ENCODE data around the gene CYYR1. TPM values are rescaled to one million over a fixed set of nuclear protein-coding genes. Genes with fewer than 3 reads are reported as not detected.

CYYR1 gene
- total RNA-seq: 10.5 TPM

DNA sequence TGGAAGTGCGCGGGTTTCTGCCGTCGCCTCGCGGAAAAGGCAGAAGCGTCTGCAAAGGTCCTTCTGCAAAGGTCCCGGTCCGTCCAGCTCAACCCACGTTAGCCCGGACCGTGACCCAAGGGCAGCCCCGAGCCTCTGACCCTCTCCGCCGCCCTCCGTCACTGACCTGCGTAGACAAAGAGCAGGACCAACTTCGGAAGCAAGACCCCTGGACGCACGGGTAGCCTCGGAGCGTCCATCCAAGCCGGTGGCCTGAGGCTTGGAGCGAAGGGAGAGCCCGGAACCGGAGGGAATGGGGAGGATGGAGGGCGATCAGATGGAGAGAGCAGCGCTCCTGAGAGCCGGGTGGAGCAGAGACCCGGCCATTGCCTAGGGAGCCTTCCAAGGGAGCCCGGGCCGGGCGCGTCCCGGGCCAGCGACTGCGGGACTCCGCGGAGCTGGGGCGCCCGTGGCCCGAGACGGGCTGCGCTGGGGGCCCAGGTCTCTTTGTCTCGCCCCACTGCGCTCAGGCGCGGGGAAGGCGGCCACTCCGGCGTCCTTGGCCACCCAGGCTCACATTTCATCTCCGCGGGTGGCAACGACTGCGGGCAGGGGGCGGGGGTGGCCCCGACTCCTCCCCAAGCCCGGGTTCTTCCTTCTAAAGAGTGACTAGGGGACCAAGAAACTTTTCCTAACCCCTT, at the start of gene CYYR1:
Gene CYYR1 (minus strand): TSS at position 585 of the 680 bp plus-strand sequence. CDS start 346 bp downstream, at position 239.
- DNase-seq (ENCODE audit: low spot score): no peak

DNA sequence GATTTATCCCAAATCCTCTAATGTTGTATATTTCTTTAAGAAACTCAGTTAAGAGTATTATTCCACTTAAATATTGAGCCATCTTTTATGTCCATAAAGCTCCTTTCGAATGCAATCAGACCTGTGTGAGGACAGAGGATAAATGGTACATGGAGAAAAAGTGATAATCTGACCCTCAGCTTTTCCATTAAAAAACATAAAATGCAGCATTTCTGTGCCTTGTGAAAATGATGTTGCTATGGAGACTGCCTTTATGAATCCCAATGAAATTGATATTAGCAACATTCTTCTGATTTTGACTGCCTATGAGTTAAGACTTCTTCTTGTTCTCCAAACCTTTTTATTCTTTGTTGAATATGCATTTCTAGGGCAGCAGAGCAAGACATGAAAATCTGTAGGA, 44.1 kb upstream of the CYYR1 start:
- DNase-seq (ENCODE audit: low spot score): no peak

DNA sequence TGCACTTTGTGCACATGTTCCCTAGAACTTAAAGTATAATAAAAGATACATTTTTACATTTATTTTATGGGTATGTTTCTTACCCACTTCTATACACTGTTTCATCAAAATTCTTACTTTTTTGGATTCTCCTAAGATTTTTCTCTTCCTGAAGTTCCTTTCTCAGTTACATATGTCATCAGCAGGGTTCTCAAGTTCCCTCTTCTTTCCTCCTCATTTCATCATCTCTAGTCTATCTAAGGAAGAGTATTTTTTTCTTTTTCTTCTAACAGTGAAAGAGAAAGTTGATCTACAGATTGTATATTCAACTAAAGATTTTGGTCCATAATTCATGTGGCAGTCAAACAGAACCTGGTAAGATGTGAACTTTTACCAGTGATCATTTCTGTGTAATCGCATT, 41.2 kb upstream of the CYYR1 start:
- DNase-seq (ENCODE audit: low spot score): no peak

DNA sequence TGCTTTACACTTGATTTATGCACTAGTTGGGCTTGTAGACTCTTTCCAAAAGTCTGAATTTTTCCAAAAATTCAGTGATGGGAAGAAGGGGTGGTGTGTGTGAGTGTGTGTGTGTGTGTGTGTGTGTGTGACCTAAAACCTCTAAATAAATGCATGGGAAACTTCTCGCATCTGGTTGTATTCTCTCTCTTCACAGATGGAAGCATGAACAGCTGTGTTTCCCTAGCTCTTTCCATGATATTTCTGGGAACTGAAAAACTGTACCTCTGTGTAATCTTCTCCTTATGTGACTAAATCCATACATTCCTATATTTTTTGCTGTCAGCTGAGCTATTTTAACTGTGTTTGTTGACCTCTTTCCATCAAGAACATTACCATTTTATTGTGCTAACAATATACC, 26.2 kb upstream of the CYYR1 start:
- no peak for DNase-seq (ENCODE audit: low spot score)

DNA sequence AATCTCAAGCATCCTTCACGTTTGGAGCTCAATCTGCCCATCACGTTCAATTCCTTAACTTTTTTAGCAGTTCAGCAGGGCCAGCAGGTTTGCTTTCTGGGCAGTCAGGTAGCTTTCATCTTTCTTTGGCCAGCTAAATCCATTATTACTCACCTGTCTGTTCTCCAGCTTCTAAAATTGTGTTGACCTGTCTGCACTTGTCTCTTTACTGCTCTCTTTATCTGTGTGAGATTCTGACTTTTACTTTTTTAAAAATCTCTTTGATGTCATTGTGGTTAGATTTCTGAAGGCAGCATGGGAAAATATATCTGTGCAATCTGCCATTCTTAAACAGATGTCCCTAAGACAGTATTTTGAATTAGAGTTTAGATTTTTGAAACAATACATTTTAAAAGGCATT, 24.9 kb upstream of the CYYR1 start:
- no peak for DNase-seq (ENCODE audit: low spot score)

DNA sequence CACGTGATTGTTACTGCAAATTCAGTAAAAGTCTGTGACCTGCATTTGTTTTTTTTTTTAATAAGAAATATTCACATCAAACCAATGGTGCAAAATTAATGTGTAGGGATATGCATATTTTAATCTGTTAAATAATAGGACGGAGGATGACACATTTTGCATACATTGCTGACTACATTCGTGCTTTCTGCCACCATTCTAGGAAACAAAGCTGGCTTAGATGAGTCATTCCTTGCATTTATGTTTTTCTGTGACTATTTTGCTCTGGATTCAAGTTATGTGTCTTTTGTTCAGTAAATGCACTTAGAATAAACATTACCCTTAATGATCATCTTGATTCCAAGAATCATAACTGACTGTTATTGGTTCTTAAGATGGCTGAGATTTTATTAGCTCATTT, 23.9 kb upstream of the CYYR1 start:
- no peak for DNase-seq (ENCODE audit: low spot score)

DNA sequence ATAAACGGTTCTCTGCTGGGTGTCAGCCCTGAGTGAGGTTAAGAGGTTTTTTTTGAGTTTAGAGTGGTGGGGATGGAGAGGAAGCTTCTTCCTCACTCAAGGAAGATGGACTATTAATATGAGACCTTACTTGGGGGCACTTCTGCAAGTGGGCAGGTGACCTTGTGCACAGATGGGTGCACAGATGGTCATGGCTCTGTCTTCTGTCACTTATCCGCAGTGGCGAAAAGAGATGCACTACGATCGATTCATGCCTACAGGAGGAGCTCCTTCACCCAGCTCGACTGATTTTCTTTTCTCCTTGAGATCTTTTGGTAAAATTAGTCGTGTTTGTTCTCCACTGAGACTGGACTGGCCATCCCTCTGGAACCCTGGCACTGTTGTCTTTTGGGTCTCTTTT, 22.9 kb upstream of the CYYR1 start:
- no peak for DNase-seq (ENCODE audit: low spot score)

DNA sequence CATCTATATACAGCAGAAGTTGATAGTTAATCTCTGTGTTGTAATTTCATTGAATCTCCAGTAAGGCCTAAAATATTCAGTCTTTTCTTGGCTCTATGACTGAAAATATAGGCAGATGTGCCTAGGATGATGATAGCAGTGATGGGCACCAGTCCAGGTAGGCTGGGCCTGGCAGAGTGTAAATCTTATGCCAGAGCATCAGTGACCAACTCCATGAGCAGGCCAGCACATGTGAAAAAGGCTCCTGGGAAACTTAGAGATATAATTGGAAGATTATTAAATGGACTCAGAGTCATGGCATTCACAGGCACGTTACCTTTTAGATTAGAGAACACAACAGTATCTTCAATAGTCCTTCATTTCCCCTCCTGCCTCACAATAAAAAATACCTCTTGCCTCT, 20.7 kb upstream of the CYYR1 start:
- no peak for DNase-seq (ENCODE audit: low spot score)

DNA sequence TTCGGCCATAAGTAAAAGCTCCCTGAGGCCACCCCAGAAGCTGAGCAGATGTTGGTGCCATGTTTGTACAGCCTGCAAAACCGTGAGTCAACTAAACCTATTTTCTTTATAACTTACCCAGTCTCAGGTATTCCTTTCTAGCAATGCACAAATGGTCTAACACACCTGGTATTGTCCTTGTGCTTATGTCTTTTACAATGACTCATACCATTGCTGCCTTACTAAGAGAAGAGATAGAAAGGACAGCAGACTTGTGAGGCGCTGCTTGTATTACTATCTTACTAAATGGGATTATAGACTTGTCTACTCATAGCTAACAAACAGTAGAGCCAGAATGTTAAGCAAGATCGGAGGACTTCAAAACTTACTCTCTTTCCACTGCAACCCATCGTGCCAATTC, 18.5 kb upstream of the CYYR1 start:
- DNase-seq (ENCODE audit: low spot score): no peak

DNA sequence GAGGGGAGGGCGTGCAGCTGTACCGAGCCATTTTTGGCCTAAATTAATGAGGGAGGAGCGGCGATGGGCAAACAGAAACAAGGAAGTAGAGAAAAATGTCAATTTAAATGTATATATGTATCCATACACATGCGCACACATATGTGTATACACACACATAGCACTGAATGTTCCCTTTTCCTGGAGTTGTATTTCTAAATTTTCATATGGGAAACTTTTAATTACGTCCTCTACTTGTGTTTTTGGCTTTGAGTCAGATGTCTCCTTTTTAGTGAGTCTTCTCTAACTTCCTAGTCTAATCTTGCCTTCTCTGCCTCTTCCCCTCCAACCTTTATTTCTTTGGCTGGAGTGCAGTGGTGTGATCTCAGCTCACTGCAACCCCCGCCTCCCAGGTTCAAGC, 15.4 kb upstream of the CYYR1 start:
- DNase-seq (ENCODE audit: low spot score): no peak

DNA sequence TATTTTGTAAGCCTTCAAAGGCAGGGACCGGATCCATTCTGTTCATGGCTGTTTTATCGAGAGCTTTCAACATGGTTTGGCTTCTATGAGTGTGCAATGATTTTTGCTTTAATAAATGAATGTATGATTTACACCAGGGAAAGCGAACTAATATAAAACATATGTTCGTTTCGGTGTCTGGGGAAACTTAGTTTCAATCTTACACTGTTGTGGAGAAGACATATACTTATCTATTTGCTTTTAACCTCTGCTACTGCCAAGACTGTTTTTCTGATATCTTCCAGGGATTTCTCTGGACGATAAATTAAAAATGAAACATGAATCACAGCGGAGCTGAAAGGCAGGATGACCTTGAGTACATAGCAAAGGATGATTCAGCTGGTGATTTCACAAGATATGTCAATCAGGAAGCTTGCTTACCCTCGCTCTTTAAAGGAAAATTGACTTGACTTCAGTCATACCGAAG, 14.7 kb upstream of the CYYR1 start:
- no peak for DNase-seq (ENCODE audit: low spot score)

DNA sequence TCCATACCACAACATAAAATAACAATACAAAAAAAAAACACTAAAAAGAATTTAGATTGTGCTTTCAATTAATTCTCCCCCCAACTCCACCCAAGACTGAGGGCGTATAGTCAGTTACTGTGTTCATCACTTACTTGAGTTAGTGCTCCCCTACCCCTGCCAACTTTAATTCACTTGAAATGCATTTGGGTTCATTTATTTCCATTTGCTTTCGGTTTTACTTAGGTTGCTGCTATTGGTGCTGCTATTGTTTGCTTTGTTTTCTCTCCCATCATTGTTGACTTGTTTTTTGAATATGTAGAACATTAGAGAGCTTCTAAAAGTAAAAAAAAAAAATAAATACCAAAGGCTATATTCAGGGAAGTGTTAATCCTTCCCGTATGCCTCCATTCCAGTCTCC, 10.7 kb upstream of the CYYR1 start:
- no peak for DNase-seq (ENCODE audit: low spot score)

DNA sequence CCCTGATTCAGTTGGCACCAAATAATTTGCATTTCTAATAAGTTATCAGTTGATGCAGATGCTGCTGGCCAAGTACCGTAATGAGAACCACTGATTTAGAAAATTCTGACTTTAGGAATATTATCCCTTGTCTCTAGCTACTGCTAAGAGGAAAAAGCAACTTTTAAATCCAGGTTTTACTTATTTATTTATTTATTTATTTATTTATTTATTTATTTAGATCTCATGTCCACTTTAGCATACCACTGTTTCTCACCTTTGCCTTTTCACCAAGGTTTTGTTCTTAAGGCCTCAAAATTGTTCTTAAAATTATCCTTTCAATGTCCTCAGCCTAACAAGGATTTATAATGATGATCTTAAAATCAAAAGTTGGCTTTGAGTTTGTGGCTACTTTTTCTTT, 8.7 kb upstream of the CYYR1 start:
- DNase-seq (ENCODE audit: low spot score): no peak

DNA sequence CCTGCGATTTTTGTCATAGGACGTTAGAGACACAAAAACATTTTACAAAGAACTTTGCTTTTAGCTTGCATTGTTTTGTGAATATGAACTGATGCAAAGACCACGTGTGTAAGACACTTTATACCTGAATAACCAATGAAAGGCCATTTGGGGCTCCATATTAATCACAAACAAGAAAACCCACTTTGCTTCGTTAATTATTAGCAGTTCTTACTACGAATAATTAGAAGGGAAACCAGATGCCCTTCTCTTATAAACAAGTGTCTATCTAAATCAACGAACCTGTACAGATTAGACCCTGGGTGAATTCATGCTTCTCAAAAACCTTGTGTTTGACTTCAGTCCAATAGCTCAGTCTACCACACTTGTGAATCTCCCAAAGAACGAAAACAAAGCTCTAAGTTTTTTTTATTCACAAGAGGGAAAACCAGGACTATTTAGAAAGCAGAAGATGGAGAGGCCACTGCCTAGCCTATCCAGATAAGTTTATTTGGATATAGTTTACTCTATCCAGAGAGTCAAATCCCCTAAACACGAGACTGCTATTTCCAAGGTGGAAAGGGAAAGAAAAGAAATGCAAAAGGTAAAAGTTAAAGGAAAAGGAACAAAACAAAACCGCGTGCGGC, 897 bp downstream of the CYYR1 start:
- no peak for DNase-seq (ENCODE audit: low spot score)

DNA sequence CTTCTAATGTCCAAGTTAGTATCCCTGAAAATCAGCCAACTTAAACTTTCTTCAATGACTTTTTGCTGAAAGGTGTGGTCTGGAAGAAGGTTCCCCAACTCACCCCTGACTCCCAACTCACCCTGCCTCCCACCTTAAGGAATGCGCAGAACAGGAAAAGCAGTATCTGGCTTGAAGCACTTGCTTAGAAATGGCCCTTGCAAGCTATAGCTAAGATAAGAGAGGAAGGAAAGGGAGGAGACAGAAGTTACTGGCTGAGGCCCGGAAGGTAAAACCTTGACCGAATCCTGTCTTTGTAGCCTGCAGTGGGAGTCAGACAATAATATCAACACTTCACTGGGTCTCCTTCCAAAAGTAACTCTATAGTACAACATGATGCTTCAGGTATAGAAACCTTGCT, 2.9 kb downstream of the CYYR1 start:
- DNase-seq (ENCODE audit: low spot score): no peak

DNA sequence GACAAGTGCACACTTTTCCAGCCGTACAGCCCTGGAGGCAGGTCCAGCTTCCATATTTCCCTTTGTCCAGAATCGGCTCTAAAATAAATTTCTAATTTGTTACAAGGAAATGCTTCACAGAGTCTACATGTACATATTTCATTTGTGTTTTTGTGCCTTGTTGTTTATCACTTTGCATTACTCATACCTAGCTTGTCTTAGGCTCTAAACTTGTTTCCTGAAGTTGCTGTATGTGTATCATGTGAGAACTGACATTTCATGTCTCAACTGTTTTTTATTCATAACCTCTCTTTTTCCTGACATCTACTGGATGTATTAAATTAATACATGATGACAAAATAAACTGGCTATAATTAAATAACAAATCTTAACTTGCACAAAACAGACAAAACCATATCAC, 7.5 kb downstream of the CYYR1 start:
- no peak for DNase-seq (ENCODE audit: low spot score)

DNA sequence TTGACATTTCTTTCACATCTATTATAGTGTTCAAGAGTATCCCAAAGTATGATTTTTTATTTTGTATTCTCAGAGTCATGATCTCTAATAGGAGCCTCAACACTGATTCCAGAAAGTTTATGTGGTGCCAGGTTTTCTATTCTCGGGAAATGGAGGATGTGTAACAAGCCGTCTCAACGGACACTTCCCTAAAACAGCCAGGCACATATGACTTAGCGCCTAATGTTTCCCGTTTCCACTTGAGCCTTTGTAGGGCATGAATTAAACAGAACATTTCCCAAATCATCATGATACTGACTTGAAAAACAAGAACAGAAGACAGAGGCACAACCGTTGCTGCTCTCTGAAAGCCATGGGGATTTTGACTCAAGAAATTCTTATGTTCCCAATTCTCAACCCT, 8.0 kb downstream of the CYYR1 start:
- DNase-seq (ENCODE audit: low spot score): no peak

DNA sequence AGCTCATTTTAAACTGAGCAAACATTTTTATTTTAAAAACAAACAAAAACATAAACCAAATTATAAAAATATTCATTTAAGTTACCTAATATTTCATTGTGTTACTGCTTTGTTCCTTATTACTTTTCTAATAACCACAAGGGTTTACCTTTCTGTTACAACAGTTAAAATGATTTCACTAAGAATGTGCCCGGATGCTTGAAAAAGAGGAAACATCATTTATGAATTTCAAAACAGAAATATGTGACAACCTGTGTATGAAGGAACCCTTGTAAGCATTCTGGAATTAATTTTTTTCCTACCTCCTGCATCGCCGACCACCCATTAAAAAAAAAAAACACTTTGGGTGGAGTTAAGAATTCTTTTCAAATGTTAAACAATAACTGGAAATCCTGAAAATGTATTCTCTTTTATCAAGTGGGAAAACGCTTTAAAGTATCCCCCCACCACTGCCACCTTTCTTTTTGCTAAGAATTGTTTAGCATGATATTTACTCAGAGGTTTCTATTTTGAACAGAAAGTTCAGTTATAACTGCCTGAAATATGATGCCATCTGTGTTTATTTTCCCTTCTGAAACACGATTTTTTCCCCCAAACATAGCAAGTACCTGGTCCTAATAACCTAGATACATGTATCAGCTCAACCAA, 9.1 kb downstream of the CYYR1 start:
- no peak for DNase-seq (ENCODE audit: low spot score)

DNA sequence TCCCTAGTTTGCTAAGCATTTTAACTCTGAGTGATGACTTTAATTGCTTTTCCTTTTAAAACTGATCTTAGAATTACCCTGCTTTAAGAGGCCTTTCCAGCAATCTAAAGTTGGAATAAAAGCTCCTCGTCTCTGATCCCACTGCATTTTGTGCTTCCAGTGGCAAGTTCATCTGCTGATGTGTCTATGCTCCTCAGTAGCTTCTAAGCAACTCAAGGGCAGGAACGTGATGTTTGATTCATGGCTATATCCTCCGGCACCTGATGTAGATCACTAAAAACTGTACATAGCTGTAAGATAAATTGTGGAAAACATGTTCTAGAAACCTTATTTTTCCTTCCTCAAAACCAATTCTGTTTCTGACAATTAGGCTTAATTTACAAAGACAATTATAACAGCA, 12.5 kb downstream of the CYYR1 start:
- DNase-seq (ENCODE audit: low spot score): no peak

DNA sequence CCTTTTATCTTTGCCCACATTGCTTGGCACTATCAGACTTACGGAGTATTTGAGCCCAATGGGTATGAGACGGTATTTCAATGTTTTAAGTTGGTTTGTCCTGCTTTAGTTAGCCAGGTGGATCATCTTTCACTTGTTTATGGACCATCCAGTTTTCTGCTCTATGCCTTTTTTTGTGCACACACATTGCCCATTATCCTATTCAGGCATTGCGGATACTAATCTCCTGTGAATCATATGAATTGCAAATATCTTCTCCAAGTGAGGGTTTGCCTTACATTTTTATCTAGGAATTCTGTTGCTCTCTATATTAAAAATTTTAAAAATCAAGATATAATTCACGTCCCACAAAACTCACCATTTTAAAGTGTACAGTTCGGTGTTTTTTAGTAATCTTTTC, 14.0 kb downstream of the CYYR1 start:
- DNase-seq (ENCODE audit: low spot score): no peak

DNA sequence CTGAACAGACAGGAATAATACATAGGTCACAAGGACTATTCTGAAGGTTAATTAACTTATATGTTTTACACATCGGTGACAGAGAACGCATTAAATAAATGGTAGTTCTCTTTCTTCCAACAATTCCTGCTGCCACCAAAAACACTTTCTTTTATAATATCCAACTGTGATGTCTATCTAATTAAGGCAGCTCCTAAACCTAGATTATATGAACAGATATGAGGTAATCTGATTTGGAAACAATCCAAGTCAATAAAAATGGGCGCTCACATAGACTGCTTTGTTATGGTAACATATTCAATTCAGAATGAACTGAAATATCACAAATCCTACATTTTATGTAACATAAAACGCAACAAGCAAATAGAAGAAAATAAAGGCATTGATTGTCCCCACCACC, 16.0 kb downstream of the CYYR1 start:
- no peak for DNase-seq (ENCODE audit: low spot score)

DNA sequence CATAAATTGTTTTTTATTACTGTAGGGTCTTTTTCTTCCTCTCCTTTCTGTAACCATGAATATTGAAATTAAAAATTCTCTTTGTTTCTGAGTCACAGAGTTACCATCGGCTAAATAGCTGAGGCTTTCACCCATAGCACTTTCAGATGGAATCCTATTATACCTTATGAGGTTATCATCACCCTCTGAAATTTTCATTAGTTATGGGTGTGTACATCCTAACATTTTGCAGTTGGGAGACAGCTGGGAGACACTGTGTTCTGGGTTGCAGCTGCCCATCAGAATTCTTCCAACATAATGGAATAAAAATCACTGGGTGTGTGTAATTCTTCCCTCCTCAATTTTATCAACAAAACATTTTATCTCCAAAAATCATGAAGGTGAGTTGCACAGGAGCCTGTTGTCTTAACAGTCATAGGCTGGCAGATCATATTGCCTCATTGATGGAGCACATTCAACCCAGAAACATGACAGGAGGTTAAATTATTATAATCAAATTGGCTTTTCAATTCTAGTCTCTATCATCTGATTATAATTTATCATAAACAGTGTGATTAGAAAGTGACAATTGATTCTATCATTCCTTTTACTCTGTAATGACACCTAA, 17.4 kb downstream of the CYYR1 start:
- DNase-seq (ENCODE audit: low spot score): no peak

DNA sequence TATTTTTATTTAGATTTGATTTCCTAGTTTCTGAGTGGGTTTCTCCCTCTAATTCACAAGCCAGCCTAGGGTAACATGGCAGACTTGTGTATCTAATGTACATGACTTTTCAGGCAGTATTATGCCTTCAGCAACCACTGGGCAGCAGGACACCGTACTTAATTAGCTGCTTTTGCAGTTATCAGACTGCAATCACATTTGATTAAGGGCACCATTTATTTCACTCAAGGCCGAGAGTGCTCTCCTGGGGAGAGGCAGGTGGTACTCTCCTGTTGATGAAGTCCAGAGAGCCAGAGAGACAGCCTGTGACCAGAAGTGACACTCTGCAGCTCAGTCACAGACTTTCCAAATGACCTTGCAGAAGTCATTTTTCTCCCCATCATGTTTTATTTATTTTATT, 18.7 kb downstream of the CYYR1 start:
- no peak for DNase-seq (ENCODE audit: low spot score)
